ENCODE data around the gene C1orf159.
"Not testable (repeated sequence)": the region's sequence is repeated elsewhere in the genome, so short reads cannot be mapped to it uniquely, and the experiment has no call there.

The C1orf159 gene

GRCh38 chr1:1143636-1144035, 27.7 kb upstream of the C1orf159 start:
- TF ChIP-seq ZNF18 (tag by site-specific recombination; IDR thresholded peaks at IDR 0.05) (no peak), BCL6B (tag by site-specific recombination; IDR thresholded peaks at IDR 0.05) (no peak), PRDM1 (tag by site-specific recombination; IDR thresholded peaks at IDR 0.05) (no peak)
- no peaks in the 10 kb centered on the region for H3K4me1 ChIP-seq (ENCODE audit: control insufficient read depth, insufficient read depth, low read length)
- no peaks in the 10 kb centered on the region for H3K36me3 ChIP-seq (ENCODE audit: control insufficient read depth in 2 of 2, insufficient read depth in 1 of 2, low read length in 2 of 2)
- no peak overlapping the region for H3K27ac ChIP-seq (ENCODE audit: extremely low read depth, low read depth, low read length)
- ChIA-PET CTCF (no interaction called here), POLR2A (no interaction called here)
- no peaks in the 10 kb centered on the region for H3K9me3 ChIP-seq (ENCODE audit: control insufficient read depth, insufficient read depth, low read depth, low read length)
- H3K4me3 ChIP-seq (ENCODE audit: low read depth, low read length) = no peak overlapping the region

- ChIA-PET POLR2A (no interaction called here), CTCF (no interaction called here)
- Histone ChIP-seq H3K36me3 (ENCODE audit: control insufficient read depth in 2 of 2, insufficient read depth in 1 of 2, low read length in 2 of 2) (no peaks in the 10 kb centered on the region), H3K27ac (ENCODE audit: extremely low read depth, low read depth, low read length) (no peak overlapping the region), H3K9me3 (ENCODE audit: control insufficient read depth, insufficient read depth, low read depth, low read length) (no peaks in the 10 kb centered on the region), H3K4me1 (ENCODE audit: control insufficient read depth, insufficient read depth, low read length) (no peaks in the 10 kb centered on the region), H3K4me3 (ENCODE audit: low read depth, low read length) (no peak overlapping the region)
- TF ChIP-seq ZNF544 (tag by site-specific recombination; IDR thresholded peaks at IDR 0.05) = no peak
- TF ChIP-seq ZNF341 (tag by site-specific recombination; IDR thresholded peaks at IDR 0.05; ENCODE audit: low read depth) = peak; percentile 29; the same call in 1 of the 2 replicates
Observed at GRCh38 chr1:1142844-1143243, 27.0 kb upstream of the C1orf159 start.

GRCh38 chr1:1142352-1142751, 26.5 kb upstream of the C1orf159 start:
- H3K9me3 ChIP-seq (ENCODE audit: control insufficient read depth, insufficient read depth, low read depth, low read length); CTCF ChIA-PET; H3K4me1 ChIP-seq (ENCODE audit: control insufficient read depth, insufficient read depth, low read length); H3K27ac ChIP-seq (ENCODE audit: extremely low read depth, low read depth, low read length); H3K4me3 ChIP-seq (ENCODE audit: low read depth, low read length); POLR2A ChIA-PET; H3K36me3 ChIP-seq (ENCODE audit: control insufficient read depth in 2 of 2, insufficient read depth in 1 of 2, low read length in 2 of 2): not testable (repeated sequence)
- peak; percentile 44; the same call in 1 of the 2 replicates for TF ChIP-seq SP7 (tag by site-specific recombination; IDR thresholded peaks at IDR 0.05)
- TF ChIP-seq ZBTB10 (tag by site-specific recombination; IDR thresholded peaks at IDR 0.05) = peak; percentile 15; the same call in 1 of the 2 replicates
- peak; percentile 25; the same call in 1 of the 2 replicates for TF ChIP-seq ZNF398 (tag by site-specific recombination; IDR thresholded peaks at IDR 0.05)
- TF ChIP-seq ZFHX2 (tag by site-specific recombination; conservative IDR thresholded peaks at IDR 0.05) = peak; percentile 97
- TF ChIP-seq ZIC2 (tag by site-specific recombination; IDR thresholded peaks at IDR 0.05) = peak; percentile 59; the same call in 1 of the 2 replicates
- peak; percentile 40; the same call in 1 of the 2 replicates for TF ChIP-seq KLF1 (tag by site-specific recombination; IDR thresholded peaks at IDR 0.05)
- TF ChIP-seq EGR2 (tag by site-specific recombination; IDR thresholded peaks at IDR 0.05; ENCODE audit: low read depth) = peak; percentile 92
- TF ChIP-seq PATZ1 (tag by site-specific recombination; IDR thresholded peaks at IDR 0.05) = peak; percentile 56
- 0 out of 2 replicates have a peak, but pooled peaks have one; percentile 55 for TF ChIP-seq ZBTB7A (tag by site-specific recombination; IDR thresholded peaks at IDR 0.05; ENCODE audit: low read depth)
- TF ChIP-seq KLF8 (tag by site-specific recombination; IDR thresholded peaks at IDR 0.05) = peak; percentile 25; the same call in 1 of the 2 replicates
- 0 out of 2 replicates have a peak, but pooled peaks have one; percentile 30 for TF ChIP-seq WT1 (tag by site-specific recombination; IDR thresholded peaks at IDR 0.05)
- peak; percentile 32; the same call in 1 of the 2 replicates for TF ChIP-seq SP2 (tag by site-specific recombination; IDR thresholded peaks at IDR 0.05)
- peak; percentile 67 for TF ChIP-seq GLIS1 (tag by site-specific recombination; IDR thresholded peaks at IDR 0.05)
